ENCODE measurements around the gene MGAT1. TPM values are rescaled to one million over a fixed set of nuclear protein-coding genes. Genes with fewer than 3 reads are reported as not detected.

MGAT1 gene
- total RNA-seq, 2 donors from 2014 or later = 101 to 115 TPM

DNA sequence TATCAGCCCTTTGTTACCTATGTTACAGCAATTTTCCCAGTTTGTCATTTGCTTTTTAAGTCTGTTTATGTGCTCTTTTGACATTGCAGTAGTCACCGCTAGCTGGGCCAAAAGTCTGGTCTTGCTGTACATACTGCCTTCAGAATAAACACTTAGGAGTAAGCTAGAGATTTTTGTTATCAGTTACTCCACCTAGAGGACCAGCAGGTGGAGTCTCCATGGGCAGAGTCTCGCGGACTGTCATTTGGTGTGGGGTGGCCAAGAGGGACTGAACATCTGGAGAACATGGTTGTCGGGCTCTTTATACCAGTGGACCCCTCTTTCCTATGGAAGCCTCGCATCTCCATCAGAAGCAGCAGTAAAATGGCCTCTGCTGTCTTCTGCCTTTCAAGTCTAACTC is 10.8 kb upstream of the MGAT1 start:
- no peaks in the 10 kb centered on the region for H3K9me3 ChIP-seq
- TF ChIP-seq, protein P1, sequence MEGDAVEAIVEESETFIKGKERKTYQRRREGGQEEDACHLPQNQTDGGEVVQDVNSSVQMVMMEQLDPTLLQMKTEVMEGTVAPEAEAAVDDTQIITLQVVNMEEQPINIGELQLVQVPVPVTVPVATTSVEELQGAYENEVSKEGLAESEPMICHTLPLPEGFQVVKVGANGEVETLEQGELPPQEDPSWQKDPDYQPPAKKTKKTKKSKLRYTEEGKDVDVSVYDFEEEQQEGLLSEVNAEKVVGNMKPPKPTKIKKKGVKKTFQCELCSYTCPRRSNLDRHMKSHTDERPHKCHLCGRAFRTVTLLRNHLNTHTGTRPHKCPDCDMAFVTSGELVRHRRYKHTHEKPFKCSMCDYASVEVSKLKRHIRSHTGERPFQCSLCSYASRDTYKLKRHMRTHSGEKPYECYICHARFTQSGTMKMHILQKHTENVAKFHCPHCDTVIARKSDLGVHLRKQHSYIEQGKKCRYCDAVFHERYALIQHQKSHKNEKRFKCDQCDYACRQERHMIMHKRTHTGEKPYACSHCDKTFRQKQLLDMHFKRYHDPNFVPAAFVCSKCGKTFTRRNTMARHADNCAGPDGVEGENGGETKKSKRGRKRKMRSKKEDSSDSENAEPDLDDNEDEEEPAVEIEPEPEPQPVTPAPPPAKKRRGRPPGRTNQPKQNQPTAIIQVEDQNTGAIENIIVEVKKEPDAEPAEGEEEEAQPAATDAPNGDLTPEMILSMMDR (IDR thresholded peaks at IDR 0.05) = no peak
- intact Hi-C loops (cut with DNase I) = no loop called here
- no peak overlapping the region for H3K4me3 ChIP-seq
- peaks cover 11% of the 10 kb centered on the region for H3K4me1 ChIP-seq
- H3K27me3 ChIP-seq = no peaks in the 10 kb centered on the region
- H3K36me3 ChIP-seq = no peaks in the 10 kb centered on the region
- no peak overlapping the region for H3K27ac ChIP-seq
- no peak for DNase-seq
- H3K9ac ChIP-seq (ENCODE audit: low read depth in 2 of 2, low read length in 2 of 2) = no peak overlapping the region

DNA sequence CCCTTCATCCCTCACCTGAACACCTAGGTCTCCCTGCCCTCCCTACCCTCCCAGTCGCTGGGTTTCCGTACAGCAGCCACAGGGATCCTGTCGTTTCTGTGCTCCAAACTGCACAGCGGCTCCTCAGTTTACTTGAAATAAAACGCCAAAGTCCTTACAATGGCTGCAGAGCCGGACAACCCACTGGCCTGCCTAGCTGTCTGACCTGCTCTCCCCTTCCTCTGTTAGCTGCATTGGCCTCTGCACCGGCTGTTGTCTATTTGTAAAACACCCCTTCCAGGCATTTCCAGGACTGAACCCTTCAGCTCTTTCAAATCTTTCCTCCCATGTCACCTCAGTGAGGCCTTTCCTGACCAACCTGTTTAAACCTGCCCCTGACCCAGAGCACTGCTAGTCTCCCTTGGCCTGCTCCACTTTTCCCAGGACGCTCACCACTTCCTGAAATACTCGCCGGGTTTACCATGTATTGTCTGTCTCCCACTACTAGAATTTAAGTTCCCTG is 9.1 kb upstream of the MGAT1 start:
- DNase-seq = no peak
- H3K27ac ChIP-seq = peak overlapping the region; percentile 99
- peak overlapping the region; percentile 42 for H3K4me3 ChIP-seq
- H3K4me1 ChIP-seq = peaks cover 23% of the 10 kb centered on the region
- H3K9ac ChIP-seq (ENCODE audit: low read depth in 2 of 2, low read length in 2 of 2) = peak overlapping the region; percentile 60 to 96
- no peaks in the 10 kb centered on the region for H3K27me3 ChIP-seq
- H3K9me3 ChIP-seq = no peaks in the 10 kb centered on the region
- TF ChIP-seq, protein P1 (IDR thresholded peaks at IDR 0.05) = no peak
- intact Hi-C loops (cut with DNase I) = no loop called here
- no peaks in the 10 kb centered on the region for H3K36me3 ChIP-seq

DNA sequence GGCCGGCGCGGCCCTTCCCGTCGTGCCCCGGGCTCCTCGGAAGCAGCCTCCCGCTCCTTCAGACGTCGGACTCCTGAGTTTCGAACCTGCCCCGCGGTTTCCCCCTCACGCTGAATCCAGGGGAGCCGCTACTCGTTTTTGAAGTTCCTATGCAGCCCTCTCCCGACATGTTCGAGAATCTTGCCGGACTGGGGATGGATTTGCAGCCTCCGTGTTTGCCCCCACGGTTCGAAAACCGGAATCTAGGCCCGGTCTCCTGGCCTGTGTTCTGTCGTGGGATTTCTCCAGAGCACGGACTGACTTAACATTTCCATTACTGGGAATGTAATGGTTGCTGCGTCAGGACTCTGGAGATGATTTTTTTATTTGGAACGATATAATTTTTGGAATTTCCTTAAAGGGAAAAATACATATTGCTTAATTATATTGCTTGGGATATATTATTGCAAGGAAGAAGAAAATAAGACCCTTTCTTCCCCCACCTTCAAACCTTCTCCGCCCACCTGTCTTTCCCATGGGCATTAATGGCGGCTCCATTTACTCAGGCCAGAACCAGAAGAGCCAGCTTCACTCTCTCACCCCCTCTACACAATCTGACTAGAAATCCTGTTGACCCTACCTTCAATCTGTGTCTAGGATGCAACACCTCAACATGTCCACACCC is 8.5 kb upstream of the MGAT1 start:
- Histone ChIP-seq H3K4me3 (peak overlapping the region; percentile 42), H3K4me1 (peaks cover 29% of the 10 kb centered on the region), H3K27ac (peak overlapping the region; percentile 99), H3K27me3 (no peaks in the 10 kb centered on the region), H3K9me3 (no peaks in the 10 kb centered on the region), H3K36me3 (no peaks in the 10 kb centered on the region), H3K9ac (ENCODE audit: low read depth in 2 of 2, low read length in 2 of 2) (peak overlapping the region; percentile 84 to 96)
- intact Hi-C loops (cut with DNase I) = no loop called here
- TF ChIP-seq, protein P1 (IDR thresholded peaks at IDR 0.05) = no peak
- DNase-seq = no peak

DNA sequence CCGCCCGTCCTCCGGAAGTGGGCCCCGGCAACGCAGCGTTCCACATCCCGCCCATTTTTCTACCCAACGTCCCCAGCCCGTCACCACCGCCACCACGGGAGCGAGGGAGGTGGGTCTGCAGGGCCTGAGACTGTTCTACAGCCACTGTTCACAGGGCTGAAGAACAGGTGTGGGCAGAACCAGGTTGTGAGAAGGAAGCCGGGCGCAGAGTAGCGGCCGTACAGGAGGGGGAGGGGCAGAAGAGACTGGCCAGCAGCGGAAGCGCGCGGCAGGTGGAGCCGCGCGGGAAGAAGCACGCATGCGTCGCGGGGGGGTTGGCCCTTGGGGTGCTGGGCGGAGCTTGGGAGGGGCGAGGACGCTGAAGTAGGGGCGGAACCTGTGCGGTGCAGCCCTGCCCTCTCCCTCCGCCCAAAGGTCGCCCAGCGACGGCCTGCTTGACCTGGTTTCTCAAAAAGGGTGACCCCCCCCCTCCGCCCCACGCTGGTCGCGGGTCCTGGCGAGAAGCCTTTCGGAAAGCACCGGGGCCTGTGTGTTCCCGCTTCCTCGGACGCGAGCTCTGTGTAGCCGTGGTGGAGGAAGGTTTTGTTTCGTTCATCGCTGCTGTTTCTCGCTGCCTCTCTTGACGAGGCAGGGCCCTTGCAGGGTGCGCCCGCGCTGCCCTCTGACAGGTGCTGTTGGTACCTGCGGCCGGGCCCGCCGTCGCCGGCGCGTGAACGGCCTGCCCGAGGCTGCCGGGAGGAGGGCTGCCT is 7.8 kb upstream of the MGAT1 start:
- DNase-seq = peak; percentile 99
- Histone ChIP-seq H3K27ac (peak overlapping the region; percentile 99), H3K4me1 (peaks cover 29% of the 10 kb centered on the region), H3K9me3 (no peaks in the 10 kb centered on the region), H3K4me3 (peak overlapping the region; percentile 42), H3K9ac (ENCODE audit: low read depth in 2 of 2, low read length in 2 of 2) (peak overlapping the region; percentile 84 to 96), H3K27me3 (no peaks in the 10 kb centered on the region), H3K36me3 (no peaks in the 10 kb centered on the region)
- TF ChIP-seq, protein P1 (IDR thresholded peaks at IDR 0.05) = no peak
- intact Hi-C loops (cut with DNase I) = no loop called here

DNA sequence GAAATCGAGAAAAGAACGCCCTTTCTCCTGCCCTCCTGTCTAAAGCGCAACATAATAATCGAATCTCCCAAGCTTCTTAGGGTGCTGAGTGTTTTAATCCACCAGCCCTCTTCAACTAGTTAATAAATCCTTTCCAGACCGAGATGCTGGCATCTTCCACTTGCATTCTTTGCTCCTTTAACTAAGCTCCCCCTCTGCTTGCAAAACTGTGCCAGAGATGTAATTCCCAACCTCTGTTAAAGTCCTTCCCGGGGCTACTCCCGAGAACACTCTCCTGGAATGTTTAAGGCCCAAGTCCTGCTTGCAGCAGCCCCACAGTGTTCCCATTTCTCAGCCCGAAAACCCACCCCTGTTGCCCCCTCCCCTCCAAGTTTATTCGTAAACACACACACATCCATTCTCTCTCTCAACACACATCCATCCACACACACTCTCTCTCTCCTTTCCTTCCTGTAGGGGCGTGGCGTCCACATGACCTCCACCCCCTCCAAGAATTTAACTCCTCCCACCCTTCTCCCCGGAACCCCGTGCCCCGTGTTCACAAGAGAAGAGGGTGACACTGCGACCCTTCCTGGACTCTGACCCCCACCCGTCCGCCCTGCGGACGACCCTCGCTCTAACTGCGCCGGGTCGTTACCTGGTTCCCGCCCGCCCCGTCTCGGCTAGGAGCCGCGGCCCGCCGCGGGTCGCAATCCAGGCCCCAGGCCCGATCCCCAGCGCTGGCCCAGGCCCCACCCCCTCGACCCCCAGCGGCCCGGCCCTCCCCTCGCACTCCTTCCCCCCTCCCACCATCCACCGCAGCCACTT is 7.0 kb upstream of the MGAT1 start:
- Histone ChIP-seq H3K4me1 (peaks cover 29% of the 10 kb centered on the region), H3K9ac (ENCODE audit: low read depth in 2 of 2, low read length in 2 of 2) (peak overlapping the region; percentile 84 to 96), H3K27ac (peak overlapping the region; percentile 99), H3K36me3 (no peaks in the 10 kb centered on the region), H3K27me3 (no peaks in the 10 kb centered on the region), H3K9me3 (no peaks in the 10 kb centered on the region), H3K4me3 (peak overlapping the region; percentile 42)
- peak; percentile 92 for DNase-seq
- intact Hi-C loops (cut with DNase I) = no loop called here
- TF ChIP-seq, protein P1 (IDR thresholded peaks at IDR 0.05) = no peak
